GM12801 (cell line): ENCODE results near the gene LDLRAD2.

Source experiments
- TF ChIP-seq, protein P1 (sequence below): IDR thresholded peaks from one replicate; pipeline ENCODE4 v1.5.1; 2011; ENCODE audit warnings: control low read depth; ENCODE audit not compliant: insufficient read length; ENCODE audit errors: extremely low read depth

LDLRAD2 gene

DNA sequence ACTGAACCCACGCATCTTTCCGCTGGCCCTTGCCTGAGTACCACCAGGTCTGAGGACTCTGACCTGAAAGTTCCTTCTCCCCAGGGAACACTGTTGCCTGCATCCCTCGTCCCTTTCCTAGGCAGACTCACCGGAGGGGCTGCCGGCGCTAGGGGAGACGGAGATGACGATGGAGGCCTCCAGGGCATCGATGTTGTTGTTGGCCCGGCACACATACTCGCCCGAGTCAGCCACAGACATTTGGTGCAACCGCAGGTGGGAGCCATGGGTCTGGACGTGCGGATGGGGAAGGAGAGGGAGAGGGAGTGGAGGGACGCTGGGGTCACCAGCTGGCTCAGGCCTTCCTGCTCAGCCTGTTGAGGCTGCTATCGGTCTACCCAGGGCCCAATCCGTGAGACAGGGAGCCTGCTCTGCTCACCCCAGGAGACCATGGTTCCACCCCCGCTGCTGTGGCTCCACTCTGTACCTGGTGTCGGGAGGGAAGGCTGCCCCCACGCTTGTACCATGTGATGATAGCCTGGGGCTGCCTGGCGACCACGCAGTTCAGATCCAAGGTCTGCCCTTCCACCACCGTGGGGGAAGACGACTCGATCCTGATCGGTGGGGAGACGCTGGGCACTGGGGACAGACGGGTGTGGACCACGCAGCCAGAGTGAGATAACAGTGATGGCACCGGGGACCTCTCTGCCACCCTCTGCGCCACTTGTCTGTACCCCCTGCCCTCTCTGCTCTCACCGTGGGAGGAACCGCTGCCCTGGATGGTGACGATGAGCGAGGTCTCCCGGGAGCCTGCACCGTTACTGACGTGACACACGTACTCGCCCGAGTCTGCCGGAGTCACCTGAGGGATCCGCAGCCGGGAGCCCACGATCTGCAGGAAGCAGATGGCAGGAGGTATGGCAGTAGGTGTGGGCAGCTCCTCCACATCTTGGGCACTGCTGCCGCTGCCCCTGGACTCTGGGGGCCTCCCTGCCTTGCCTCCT lies 35.4 kb downstream of the LDLRAD2 start:
- TF ChIP-seq, protein P1, sequence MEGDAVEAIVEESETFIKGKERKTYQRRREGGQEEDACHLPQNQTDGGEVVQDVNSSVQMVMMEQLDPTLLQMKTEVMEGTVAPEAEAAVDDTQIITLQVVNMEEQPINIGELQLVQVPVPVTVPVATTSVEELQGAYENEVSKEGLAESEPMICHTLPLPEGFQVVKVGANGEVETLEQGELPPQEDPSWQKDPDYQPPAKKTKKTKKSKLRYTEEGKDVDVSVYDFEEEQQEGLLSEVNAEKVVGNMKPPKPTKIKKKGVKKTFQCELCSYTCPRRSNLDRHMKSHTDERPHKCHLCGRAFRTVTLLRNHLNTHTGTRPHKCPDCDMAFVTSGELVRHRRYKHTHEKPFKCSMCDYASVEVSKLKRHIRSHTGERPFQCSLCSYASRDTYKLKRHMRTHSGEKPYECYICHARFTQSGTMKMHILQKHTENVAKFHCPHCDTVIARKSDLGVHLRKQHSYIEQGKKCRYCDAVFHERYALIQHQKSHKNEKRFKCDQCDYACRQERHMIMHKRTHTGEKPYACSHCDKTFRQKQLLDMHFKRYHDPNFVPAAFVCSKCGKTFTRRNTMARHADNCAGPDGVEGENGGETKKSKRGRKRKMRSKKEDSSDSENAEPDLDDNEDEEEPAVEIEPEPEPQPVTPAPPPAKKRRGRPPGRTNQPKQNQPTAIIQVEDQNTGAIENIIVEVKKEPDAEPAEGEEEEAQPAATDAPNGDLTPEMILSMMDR: no peak

DNA sequence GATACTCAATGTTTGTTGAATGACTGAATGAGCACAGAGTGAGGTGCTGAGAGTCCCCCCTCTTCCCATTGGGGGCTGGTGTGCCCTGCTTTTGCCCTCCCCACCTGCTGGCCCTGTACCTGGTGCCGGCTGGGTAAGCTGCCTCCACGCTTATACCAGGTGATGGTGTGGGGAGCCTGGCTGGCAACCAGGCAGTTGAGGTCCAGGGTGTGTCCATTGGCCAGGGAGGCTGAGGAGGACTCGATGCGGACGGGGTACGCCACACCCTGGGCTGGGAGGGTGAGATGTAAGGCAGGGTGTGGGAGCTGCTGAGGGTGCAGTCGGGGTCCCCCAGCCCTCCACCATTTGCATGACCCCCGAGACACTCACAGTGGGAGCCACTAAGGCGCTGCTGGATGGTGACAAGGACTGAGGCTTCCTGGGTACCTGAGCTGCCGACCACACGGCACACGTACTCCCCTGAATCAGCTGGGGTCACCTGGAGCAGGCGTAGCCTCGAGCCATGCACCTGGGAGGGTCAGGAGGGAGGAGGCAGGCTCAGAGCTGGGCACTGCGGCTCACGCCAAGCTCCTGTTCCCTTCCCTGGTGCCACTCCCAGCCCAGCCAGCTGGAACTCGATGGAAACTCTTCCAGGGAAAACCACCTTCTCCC lies 36.6 kb downstream of the LDLRAD2 start:
- TF ChIP-seq, protein P1: no peak

DNA sequence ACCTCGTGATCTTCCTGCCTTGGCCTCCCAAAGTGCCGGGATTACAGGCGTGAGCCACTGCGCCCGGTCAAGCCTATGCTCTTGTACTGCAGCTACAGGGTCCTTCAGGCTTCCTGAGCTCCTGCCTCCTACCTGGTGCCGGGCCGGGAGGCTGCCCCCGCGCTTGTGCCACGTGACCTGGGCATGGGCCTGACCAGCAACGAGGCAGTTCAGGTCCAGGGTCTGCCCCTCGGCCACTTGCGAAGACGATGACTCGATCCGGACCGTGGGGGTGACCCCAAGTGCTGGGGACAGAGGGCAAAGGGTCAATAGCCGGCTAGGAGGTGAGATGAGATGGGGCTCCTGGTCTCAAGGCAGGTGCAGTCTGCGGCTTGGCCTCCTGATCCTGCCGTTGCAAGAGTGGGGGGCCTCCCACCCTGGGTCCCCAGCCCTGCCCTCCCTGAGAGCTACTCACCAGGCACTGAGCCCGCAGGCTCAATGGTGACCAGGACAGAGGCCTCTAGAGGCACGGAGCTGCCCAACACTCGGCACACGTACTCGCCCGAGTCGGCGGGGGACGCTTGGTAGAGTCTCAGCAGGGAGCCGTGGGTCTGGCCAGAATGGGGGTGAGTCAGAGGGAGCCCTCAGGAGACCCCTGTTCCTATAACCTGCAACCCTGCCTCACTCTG lies 38.0 kb downstream of the LDLRAD2 start:
- TF ChIP-seq, protein P1: no peak

DNA sequence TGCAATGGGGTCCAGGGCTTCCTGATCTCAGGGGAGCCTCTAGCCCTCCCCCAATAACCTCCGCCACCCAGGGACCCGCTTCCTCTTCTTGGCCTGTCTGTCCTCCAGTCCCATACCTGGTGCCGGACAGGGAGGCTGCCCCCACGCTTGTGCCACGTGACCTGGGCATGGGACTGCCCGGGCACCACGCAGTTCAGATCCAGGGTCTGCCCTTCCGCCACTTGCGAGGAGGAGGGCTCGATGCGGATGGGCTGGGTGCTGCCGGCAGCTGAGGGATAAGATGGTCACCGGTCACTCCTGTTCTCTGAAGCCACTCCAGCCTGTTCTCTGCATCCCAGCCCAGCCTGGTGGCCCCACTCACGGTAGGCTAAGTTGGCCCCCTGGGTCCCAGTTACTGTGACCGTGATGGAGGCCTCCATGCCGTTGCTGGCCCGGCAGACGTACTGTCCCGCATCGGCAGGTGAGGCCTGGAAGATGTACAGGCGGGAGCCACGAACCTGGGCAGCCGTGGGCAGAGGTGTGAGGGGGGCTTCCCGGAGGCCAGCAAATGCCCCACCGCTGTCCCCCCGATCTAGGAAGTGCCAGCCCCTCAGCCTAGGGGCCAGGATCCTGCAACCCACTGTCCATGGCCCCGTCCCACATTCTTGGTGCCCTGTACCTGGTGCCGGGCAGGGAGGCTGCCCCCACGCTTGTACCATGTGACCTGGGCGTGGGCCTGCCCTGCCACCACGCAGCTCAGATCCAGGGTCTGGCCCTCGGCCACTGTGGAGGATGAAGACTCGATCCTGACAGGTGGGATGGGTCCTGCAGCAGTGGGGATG lies 39.6 kb downstream of the LDLRAD2 start:
- TF ChIP-seq, protein P1: no peak

DNA sequence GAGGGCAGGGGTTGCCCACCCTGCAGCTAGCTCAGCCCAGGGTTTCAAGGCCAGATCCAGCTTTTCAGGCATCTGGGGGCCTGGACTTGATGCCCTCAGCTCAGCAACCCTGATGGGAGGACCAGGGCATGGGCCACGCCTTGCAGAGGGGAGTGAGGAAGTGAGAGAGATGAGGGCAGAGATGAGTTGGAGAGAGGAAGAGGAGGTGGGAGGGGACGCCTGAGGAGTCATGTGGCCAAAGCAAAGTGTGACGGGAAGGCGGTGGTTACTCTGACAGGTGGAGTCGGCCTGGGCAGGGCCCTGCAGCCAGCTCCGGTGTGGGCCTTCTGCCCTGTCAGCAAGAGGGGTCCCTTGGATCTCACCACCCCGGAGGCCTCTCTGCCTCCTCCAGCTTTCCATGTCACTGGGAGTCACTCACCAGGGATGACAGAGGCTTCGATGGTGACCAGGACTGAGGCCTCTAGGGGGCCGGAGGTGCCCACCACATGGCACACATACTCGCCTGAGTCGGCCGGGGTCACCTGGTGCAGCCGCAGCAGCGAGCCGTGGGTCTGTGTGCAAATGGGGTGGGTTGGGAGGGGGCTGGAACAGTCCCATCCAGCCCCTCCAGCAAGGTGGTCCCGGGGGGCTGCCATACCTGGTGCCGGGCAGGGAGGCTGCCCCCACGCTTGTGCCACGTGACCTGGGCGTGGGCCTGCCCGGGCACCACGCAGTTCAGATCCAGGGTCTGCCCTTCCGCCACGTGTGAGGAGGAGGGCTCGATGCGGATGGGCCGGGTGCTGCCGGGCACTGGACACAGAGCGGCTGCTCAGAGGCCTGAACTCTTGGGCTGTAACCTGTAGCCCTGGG lies 40.4 kb downstream of the LDLRAD2 start:
- TF ChIP-seq, protein P1: no peak

DNA sequence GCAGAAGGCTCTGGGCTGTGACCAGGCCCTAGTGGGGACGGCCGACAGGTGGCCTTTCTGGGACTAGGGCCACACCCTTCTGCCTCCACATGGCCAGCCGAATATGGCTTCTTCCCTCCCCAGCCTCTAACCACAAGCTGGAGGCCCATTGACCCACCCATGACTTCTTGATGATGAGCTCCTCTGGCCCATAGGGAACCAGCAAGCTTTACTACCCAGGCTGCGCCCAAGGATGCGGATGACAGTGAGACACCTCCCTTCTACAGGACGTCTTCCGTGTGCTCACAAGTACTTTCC lies 41.0 kb downstream of the LDLRAD2 start:
- TF ChIP-seq, protein P1: no peak
